ENCODE results near the gene ARL8B. TPM values are rescaled to one million over a fixed set of nuclear protein-coding genes. Genes with fewer than 3 reads are reported as not detected.

The ARL8B gene
- total RNA-seq, 3 donors from 2014 or later = 49.3 to 68.5 (median 57.6) TPM

- Histone ChIP-seq H3K36me3 (ENCODE audit: low read depth) (no peaks in the 10 kb centered on the region), H3K4me1 (ENCODE audit: low read depth) (no peaks in the 10 kb centered on the region), H3K4me3 (no peak overlapping the region), H3K9me3 (no peaks in the 10 kb centered on the region)
- no peak for TF ChIP-seq CTCF (IDR thresholded peaks at IDR 0.05)
- intact Hi-C loops (cut with DNase I, micrococcal nuclease) = no loop called here
- DNase-seq = no peak
- no peak for ATAC-seq
Measured at GRCh38 chr3:5116538-5116937, 5.6 kb upstream of the ARL8B start.

GRCh38 chr3:5120446-5120845 lies 1.6 kb upstream of the ARL8B start:
- ATAC-seq = no peak
- Histone ChIP-seq H3K4me3 (no peak overlapping the region), H3K4me1 (ENCODE audit: low read depth) (peaks cover 14% of the 10 kb centered on the region), H3K36me3 (ENCODE audit: low read depth) (no peaks in the 10 kb centered on the region), H3K9me3 (no peaks in the 10 kb centered on the region)
- intact Hi-C loops (cut with DNase I, micrococcal nuclease) = loop anchor here in 1 of 2 donors (10.0 kb wide), 1 partner anchor 64 kb away; the partner anchor contains the start of gene EDEM1
- TF ChIP-seq CTCF (IDR thresholded peaks at IDR 0.05) = no peak
- no peak for DNase-seq

- DNase-seq (peak in 2 of 3 donors; percentile 44 to 47), ATAC-seq (peak; percentile 41)
- intact Hi-C loops (cut with DNase I, micrococcal nuclease) = loop anchor here in 1 of 2 donors (10.0 kb wide), 1 partner anchor 62 kb away; the partner anchor contains the start of gene EDEM1
- peak overlapping the region; percentile 100 for H3K4me3 ChIP-seq
- peaks cover 14% of the 10 kb centered on the region for H3K4me1 ChIP-seq (ENCODE audit: low read depth)
- no peaks in the 10 kb centered on the region for H3K9me3 ChIP-seq
- no peak for TF ChIP-seq CTCF (IDR thresholded peaks at IDR 0.05)
- no peaks in the 10 kb centered on the region for H3K36me3 ChIP-seq (ENCODE audit: low read depth)
Measured at GRCh38 chr3:5122741-5123706, 932 bp downstream of the ARL8B start.

- ATAC-seq (no peak), DNase-seq (peak in 1 of 3 donors; percentile 14)
- Histone ChIP-seq H3K4me1 (ENCODE audit: low read depth) (peaks cover 14% of the 10 kb centered on the region), H3K4me3 (no peak overlapping the region), H3K9me3 (no peaks in the 10 kb centered on the region), H3K36me3 (ENCODE audit: low read depth) (no peaks in the 10 kb centered on the region)
- intact Hi-C loops (cut with DNase I, micrococcal nuclease) = loop anchor here in 1 of 2 donors (10.0 kb wide), 1 partner anchor 61 kb away; the partner anchor contains the start of gene EDEM1
- TF ChIP-seq CTCF (IDR thresholded peaks at IDR 0.05) = no peak
Measured at GRCh38 chr3:5123937-5124336, 1.8 kb downstream of the ARL8B start.

GRCh38 chr3:5126586-5126985 lies 4.5 kb downstream of the ARL8B start:
- Histone ChIP-seq H3K4me1 (ENCODE audit: low read depth) (peaks cover 14% of the 10 kb centered on the region), H3K9me3 (no peaks in the 10 kb centered on the region), H3K4me3 (no peak overlapping the region), H3K36me3 (ENCODE audit: low read depth) (no peaks in the 10 kb centered on the region)
- intact Hi-C loops (cut with DNase I, micrococcal nuclease) = loop anchor here in 1 of 2 donors (10.0 kb wide), 1 partner anchor 58 kb away; the partner anchor contains the start of gene EDEM1
- TF ChIP-seq CTCF (IDR thresholded peaks at IDR 0.05) = no peak
- DNase-seq (no peak), ATAC-seq (no peak)

All from mucosa of descending colon (tissue), 3 donors.